ENCODE measurements around the gene RASGRP2. TPM values are rescaled to one million over a fixed set of nuclear protein-coding genes. Genes with fewer than 3 reads are reported as not detected.

Gene RASGRP2
- total RNA-seq, 1 experiment from 2014 or later: not detected

GRCh38 chr11:64778473-64779298, 34.7 kb upstream of the RASGRP2 start, which contains the start of gene SF1:
Gene SF1, minus strand, starts transcription at chr11:64778542. Its CDS starts 150 bp downstream, at chr11:64778392.
- Mint-ChIP-seq H3K27ac (ENCODE audit: low read depth, unreplicated experiment) (peak within 1 kb of the TSS; percentile 98), H3K36me3 (ENCODE audit: insufficient read depth, unreplicated experiment) (peaks cover 53% of the 10 kb centered on the region), H3K4me1 (ENCODE audit: insufficient read depth, unreplicated experiment) (peaks cover 13% of the 10 kb centered on the region), H3K4me3 (ENCODE audit: unreplicated experiment) (peak within 1 kb of the TSS; percentile 76), H3K9me3 (ENCODE audit: unreplicated experiment) (no peaks in the 10 kb centered on the region), H3K27me3 (ENCODE audit: insufficient read depth, unreplicated experiment) (no peaks in the 10 kb centered on the region)
- intact Hi-C loops (cut with micrococcal nuclease): loop anchor here (2.0 kb wide), 1 partner anchor 32 kb away; the partner anchor contains the start of gene MEN1
- CTCF ChIA-PET: interaction anchor here (0.6 to 1.8 kb wide), 7 partner anchors 15 to 496 kb away, joined by 3 to 5 read pairs (median 3); no protein-coding TSS in a partner anchor
- POLR2A ChIA-PET: interaction anchor here (0.6 to 9.8 kb wide), 39 partner anchors 10 to 1923 kb away, joined by 3 to 86 read pairs (median 4); partner anchors contain the start of genes ARL2, ATG2A, CDC42BPG and EHD1
- TF ChIP-seq CTCF (IDR thresholded peaks at IDR 0.05; ENCODE audit: unreplicated experiment): no peak
- peak; percentile 100 for DNase-seq (ENCODE audit: unreplicated experiment)
- no TSS peak for BruUV-seq (replicated peaks)

GRCh38 chr11:64778223-64778472, 34.2 kb upstream of the RASGRP2 start:
- no peaks in the 10 kb centered on the region for H3K9me3 Mint-ChIP-seq (ENCODE audit: unreplicated experiment)
- CTCF ChIA-PET: interaction anchor here (0.7 to 1.8 kb wide), 5 partner anchors 22 to 495 kb away, joined by 3 to 5 read pairs (median 3); no protein-coding TSS in a partner anchor

DNA sequence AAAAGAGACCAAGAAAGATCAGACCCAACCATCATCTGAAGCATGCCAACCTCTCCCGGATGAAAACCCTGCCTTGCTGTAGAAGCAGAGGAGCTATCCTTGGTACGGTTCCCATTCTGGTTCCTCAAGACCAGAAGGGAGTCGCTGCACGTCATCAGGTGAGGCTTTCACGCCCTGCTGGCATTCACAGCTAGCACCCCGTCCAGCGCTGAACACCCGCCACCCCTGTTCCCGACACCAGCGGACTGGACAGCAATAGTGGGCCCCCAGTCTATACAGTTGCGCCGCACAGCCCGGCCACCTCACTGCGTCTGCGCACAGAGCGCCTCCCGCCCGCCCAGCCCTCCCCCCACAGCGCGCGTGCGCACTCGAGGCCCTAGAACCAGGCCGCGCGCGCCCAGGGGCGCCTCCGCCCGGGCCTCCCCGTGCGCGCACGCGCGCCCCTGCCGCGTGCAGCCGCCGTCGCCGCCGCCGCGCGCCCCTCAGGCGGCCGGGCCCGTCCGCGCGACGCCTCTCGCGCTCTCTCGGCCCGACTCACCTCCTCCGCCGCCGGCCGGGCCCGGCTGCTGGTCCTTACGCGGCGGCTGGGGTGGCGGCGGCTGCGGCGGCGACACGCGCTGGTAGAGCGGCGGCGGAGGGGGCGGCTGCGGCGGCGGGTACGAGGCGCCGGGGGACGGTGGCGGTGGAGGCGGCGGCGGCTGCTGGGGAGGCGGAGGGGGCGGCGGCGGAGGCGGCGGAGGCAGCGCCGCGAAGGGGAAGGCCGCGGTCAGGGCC, 33.7 kb upstream of the RASGRP2 start:
- CTCF ChIA-PET: interaction anchor here (0.6 to 1.8 kb wide), 3 partner anchors 68 to 330 kb away, joined by 3 to 5 read pairs (median 4); no protein-coding TSS in a partner anchor
- H3K4me1 Mint-ChIP-seq (ENCODE audit: insufficient read depth, unreplicated experiment): peaks cover 13% of the 10 kb centered on the region
- POLR2A ChIA-PET: interaction anchor here (0.6 to 9.8 kb wide), 14 partner anchors 15 to 1482 kb away, joined by 3 to 86 read pairs (median 6); partner anchors contain the start of genes BAD, CDC42BPG, MEN1 and PYGM
- intact Hi-C loops (cut with micrococcal nuclease): loop anchor here (2.0 kb wide), 1 partner anchor 33 kb away; the partner anchor contains the start of gene MEN1
- H3K27me3 Mint-ChIP-seq (ENCODE audit: insufficient read depth, unreplicated experiment): no peaks in the 10 kb centered on the region
- H3K9me3 Mint-ChIP-seq (ENCODE audit: unreplicated experiment): no peaks in the 10 kb centered on the region
- DNase-seq (ENCODE audit: unreplicated experiment): peak; percentile 80
- BruUV-seq (replicated peaks): no TSS peak
- TF ChIP-seq CTCF (IDR thresholded peaks at IDR 0.05; ENCODE audit: unreplicated experiment): no peak
- no peak overlapping the region for H3K27ac Mint-ChIP-seq (ENCODE audit: low read depth, unreplicated experiment)
- peak overlapping the region; percentile 76 for H3K4me3 Mint-ChIP-seq (ENCODE audit: unreplicated experiment)
- H3K36me3 Mint-ChIP-seq (ENCODE audit: insufficient read depth, unreplicated experiment): peaks cover 63% of the 10 kb centered on the region

More at GRCh38 chr11:64778223-64778472, 34.2 kb upstream of the RASGRP2 start:
- Mint-ChIP-seq H3K36me3 (ENCODE audit: insufficient read depth, unreplicated experiment) (peaks cover 58% of the 10 kb centered on the region), H3K4me1 (ENCODE audit: insufficient read depth, unreplicated experiment) (peaks cover 13% of the 10 kb centered on the region), H3K4me3 (ENCODE audit: unreplicated experiment) (peak overlapping the region; percentile 76), H3K27me3 (ENCODE audit: insufficient read depth, unreplicated experiment) (no peaks in the 10 kb centered on the region), H3K27ac (ENCODE audit: low read depth, unreplicated experiment) (peak overlapping the region; percentile 98)
- DNase-seq (ENCODE audit: unreplicated experiment): no peak
- intact Hi-C loops (cut with micrococcal nuclease): loop anchor here (2.0 kb wide), 1 partner anchor 33 kb away; the partner anchor contains the start of gene MEN1
- POLR2A ChIA-PET: interaction anchor here (0.7 to 9.8 kb wide), 29 partner anchors 10 to 837 kb away, joined by 3 to 86 read pairs (median 5); partner anchors contain the start of genes ARL2, ATG2A, CDC42BPG and FKBP2
- TF ChIP-seq CTCF (IDR thresholded peaks at IDR 0.05; ENCODE audit: unreplicated experiment): no peak
- no TSS peak for BruUV-seq (replicated peaks)

All from MCF 10A (cell line).